HepG2 (cell line): ENCODE data around the gene NDUFS2. TPM values are rescaled to one million over a fixed set of nuclear protein-coding genes. Genes with fewer than 3 reads are reported as not detected.

Experiments
- CAMTA2 ChIP-seq: sonication (generic); formaldehyde crosslinking; IDR thresholded peaks from 2 replicates; pipeline ENCODE4 v1.4.0; 2020; ENCODE audit warnings: mild to moderate bottlenecking, missing genetic modification reagents, borderline replicate concordance
- DPF2 ChIP-seq: sonication (generic); formaldehyde crosslinking; IDR thresholded peaks from 2 replicates; pipeline ENCODE4 v1.4.0; 2020; ENCODE audit warnings: mild to moderate bottlenecking, low read depth, missing genetic modification reagents, borderline replicate concordance
- HBP1 ChIP-seq: IDR thresholded peaks from 2 replicates; pipeline ENCODE4 v1.6.1; 2016; ENCODE audit warnings: low read depth, control low read depth
- HDAC1 ChIP-seq: sonication (generic); formaldehyde crosslinking; IDR thresholded peaks from 2 replicates; pipeline ENCODE4 v1.5.1; 2020; ENCODE audit warnings: mild to moderate bottlenecking, missing genetic modification reagents
- KAT7 ChIP-seq: IDR thresholded peaks from 2 replicates; pipeline ENCODE4 v1.6.1; 2018; ENCODE audit warnings: borderline replicate concordance, missing compliant biosample characterization
- NR2C2 ChIP-seq: sonication (generic); formaldehyde crosslinking; IDR thresholded peaks from 2 replicates; pipeline ENCODE4 v1.4.0; 2020; ENCODE audit warnings: missing genetic modification reagents, mild to moderate bottlenecking, moderate library complexity, borderline replicate concordance
- RBM39 ChIP-seq: fragments of 200-400 bp; formaldehyde crosslinking; IDR thresholded peaks from one replicate; pipeline ENCODE4 v1.6.1; 2018; ENCODE audit warnings: antibody characterized with exemption, mild to moderate bottlenecking, low read depth, low read length; ENCODE audit not compliant: poor library complexity, severe bottlenecking
- RELA ChIP-seq: sonication (generic); formaldehyde crosslinking; IDR thresholded peaks from 2 replicates; pipeline ENCODE4 v1.4.0; 2020; ENCODE audit warnings: missing genetic modification reagents
- SMC3 ChIP-seq: IDR thresholded peaks from 2 replicates; pipeline ENCODE4 v1.6.1; 2011; ENCODE audit warnings: low read length, improper control_type of control experiment
- SRF ChIP-seq: IDR thresholded peaks from 2 replicates; pipeline ENCODE4 v1.6.1; 2011; ENCODE audit warnings: mild to moderate bottlenecking, low read depth, low read length, moderate library complexity
- TBP ChIP-seq: sonication (generic); formaldehyde crosslinking; IDR thresholded peaks from 2 replicates; pipeline ENCODE4 v1.5.0; 2020; ENCODE audit warnings: missing genetic modification reagents
- TEF ChIP-seq: sonication (generic); formaldehyde crosslinking; IDR thresholded peaks from 2 replicates; pipeline ENCODE4 v1.5.0; 2020; ENCODE audit warnings: missing genetic modification reagents
- WIZ ChIP-seq: sonication (generic); formaldehyde crosslinking; IDR thresholded peaks from 2 replicates; pipeline ENCODE4 v1.5.1; 2020; ENCODE audit warnings: mild to moderate bottlenecking, missing genetic modification reagents
- ZNF256 ChIP-seq: sonication (generic); formaldehyde crosslinking; conservative IDR thresholded peaks from 2 replicates; pipeline ENCODE4 v1.4.0; 2020; ENCODE audit warnings: missing genetic modification reagents
- ZNF317 ChIP-seq: sonication (generic); formaldehyde crosslinking; IDR thresholded peaks from 2 replicates; pipeline ENCODE4 v1.5.0; 2020; ENCODE audit warnings: mild to moderate bottlenecking, missing genetic modification reagents
- ZNF557 ChIP-seq: sonication (generic); formaldehyde crosslinking; IDR thresholded peaks from 2 replicates; pipeline ENCODE4 v1.4.0; 2020; ENCODE audit warnings: missing genetic modification reagents
- ZNF577 ChIP-seq: sonication (generic); formaldehyde crosslinking; IDR thresholded peaks from 2 replicates; pipeline ENCODE4 v1.4.0; 2020; ENCODE audit warnings: mild to moderate bottlenecking, low read depth, missing genetic modification reagents, borderline replicate concordance
- ZNF580 ChIP-seq: IDR thresholded peaks from 2 replicates; pipeline ENCODE4 v1.6.1; 2016; ENCODE audit warnings: low read depth, borderline replicate concordance
- ZNF704 ChIP-seq: sonication (generic); formaldehyde crosslinking; IDR thresholded peaks from 2 replicates; pipeline ENCODE4 v1.8.1; 2023; ENCODE audit warnings: mild to moderate bottlenecking, inconsistent platforms, moderate library complexity, missing genetic modification reagents, borderline replicate concordance
- ZNF781 ChIP-seq: sonication (generic); formaldehyde crosslinking; IDR thresholded peaks from 2 replicates; pipeline ENCODE4 v1.5.1; 2020; ENCODE audit warnings: borderline replicate concordance, mild to moderate bottlenecking, missing genetic modification reagents; ENCODE audit errors: not compliant biosample characterization
- polyA plus RNA-seq, 8 experiments: library from polyadenylated mRNA; depleted of rRNA in 3 of 8; stranded (reverse) in 7 of 8; unstranded in 1 of 8; fragments of >200 nt; fragmentation: Illumina TruSeq in 4 of 8; extraction: Trizol in 4 of 8; gene quantifications; 2 replicates each; pipeline versions ENCODE4 v1.2.1 to v1.2.3, GENCODE V29; 2011 to 2016; ENCODE audit warnings: low read depth in 4 of 8, missing spikeins in 1 of 8, mixed read lengths in 1 of 8; ENCODE audit not compliant: insufficient read depth in 1 of 8
- total RNA-seq, 5 experiments: library from RNA; depleted of rRNA; stranded (reverse); fragments of >200 nt; fragmentation: Illumina TruSeq; extraction: Trizol; gene quantifications; 2 replicates each; pipeline ENCODE4 v1.2.3, GENCODE V29; 2016; ENCODE audit warnings: low read depth in 1 of 5
- TF ChIP-seq, protein P1 (sequence below): sonication (generic); formaldehyde crosslinking; conservative IDR thresholded peaks from 2 replicates; pipeline ENCODE4 v1.4.0; 2020; ENCODE audit warnings: missing genetic modification reagents
- TF ChIP-seq, protein P2 (sequence below): sonication (generic); formaldehyde crosslinking; IDR thresholded peaks from 2 replicates; pipeline ENCODE4 v1.4.0; 2020; ENCODE audit warnings: missing genetic modification reagents
- TF ChIP-seq, protein P3 (sequence below): sonication (generic); formaldehyde crosslinking; IDR thresholded peaks from 2 replicates; pipeline ENCODE4 v1.5.0; 2020; ENCODE audit warnings: missing genetic modification reagents, mild to moderate bottlenecking, borderline replicate concordance

NDUFS2 gene
- total and polyA plus RNA-seq, 2 of the 13 experiments (the other 11 are each of a cell fraction or from before 2014, with no cell fraction given) = 89.9 to 118 TPM

DNA sequence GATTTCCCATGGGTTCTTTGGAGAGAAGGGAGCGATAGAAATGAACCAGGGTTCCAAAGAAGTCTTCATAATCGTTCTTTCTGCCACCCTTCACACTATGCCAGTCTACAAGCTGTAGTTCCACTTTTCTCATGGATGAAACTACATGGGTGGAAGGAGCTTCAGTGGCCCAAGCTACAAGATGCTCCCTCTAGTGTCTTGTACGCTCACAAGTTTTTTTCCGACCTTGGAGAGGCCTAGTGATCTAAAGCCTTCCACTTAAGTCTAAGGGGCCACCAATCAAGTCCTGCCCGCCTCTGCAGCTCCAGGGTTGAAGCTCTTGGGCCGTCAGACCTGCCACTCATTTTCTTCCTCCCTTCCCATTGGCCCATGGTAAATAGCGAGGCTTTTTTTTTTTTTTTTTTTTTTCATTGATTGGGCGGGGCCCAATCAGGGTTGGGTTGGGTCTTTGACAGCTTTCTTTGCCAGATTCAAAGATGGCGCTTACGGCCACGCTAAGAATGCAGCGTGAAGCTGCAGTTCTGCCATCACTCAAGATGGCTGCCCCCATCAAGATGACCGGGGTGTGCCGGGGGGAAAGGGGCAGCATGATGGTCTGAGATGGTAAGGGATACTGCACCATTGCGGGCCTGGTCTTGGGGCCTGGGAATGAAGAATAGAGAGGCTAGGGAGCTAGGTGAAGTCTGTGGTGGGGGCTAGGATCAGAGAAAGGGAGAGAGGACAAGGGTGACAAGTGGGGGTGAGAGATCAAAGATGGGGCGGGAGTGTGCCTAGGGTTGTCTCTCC is 23.6 kb downstream of the NDUFS2 start, which contains the start of gene TOMM40L (continued):
- TF ChIP-seq, protein P1, sequence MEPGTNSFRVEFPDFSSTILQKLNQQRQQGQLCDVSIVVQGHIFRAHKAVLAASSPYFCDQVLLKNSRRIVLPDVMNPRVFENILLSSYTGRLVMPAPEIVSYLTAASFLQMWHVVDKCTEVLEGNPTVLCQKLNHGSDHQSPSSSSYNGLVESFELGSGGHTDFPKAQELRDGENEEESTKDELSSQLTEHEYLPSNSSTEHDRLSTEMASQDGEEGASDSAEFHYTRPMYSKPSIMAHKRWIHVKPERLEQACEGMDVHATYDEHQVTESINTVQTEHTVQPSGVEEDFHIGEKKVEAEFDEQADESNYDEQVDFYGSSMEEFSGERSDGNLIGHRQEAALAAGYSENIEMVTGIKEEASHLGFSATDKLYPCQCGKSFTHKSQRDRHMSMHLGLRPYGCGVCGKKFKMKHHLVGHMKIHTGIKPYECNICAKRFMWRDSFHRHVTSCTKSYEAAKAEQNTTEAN (CRISPR knock-in tag) = no peak
- no peak for TF ChIP-seq TBP
- TF ChIP-seq, protein P2, sequence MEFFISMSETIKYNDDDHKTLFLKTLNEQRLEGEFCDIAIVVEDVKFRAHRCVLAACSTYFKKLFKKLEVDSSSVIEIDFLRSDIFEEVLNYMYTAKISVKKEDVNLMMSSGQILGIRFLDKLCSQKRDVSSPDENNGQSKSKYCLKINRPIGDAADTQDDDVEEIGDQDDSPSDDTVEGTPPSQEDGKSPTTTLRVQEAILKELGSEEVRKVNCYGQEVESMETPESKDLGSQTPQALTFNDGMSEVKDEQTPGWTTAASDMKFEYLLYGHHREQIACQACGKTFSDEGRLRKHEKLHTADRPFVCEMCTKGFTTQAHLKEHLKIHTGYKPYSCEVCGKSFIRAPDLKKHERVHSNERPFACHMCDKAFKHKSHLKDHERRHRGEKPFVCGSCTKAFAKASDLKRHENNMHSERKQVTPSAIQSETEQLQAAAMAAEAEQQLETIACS (CRISPR knock-in tag) = no peak
- peak; percentile 71 for TF ChIP-seq NR2C2
- TF ChIP-seq HDAC1 (CRISPR knock-in tag) = peak; percentile 66
- TF ChIP-seq RELA (CRISPR knock-in tag) = no peak
- TF ChIP-seq ZNF577 (CRISPR knock-in tag) = no peak
- TF ChIP-seq CAMTA2 (CRISPR knock-in tag) = no peak
- TF ChIP-seq ZNF781 = no peak
- 0 out of 2 replicates have a peak, but pooled peaks have one; percentile 50 for TF ChIP-seq HBP1 (CRISPR knock-in tag)
- TF ChIP-seq ZNF580 (CRISPR knock-in tag) = no peak; the same call in 1 of the 2 replicates
- no peak for TF ChIP-seq DPF2 (CRISPR knock-in tag)
- no peak for TF ChIP-seq WIZ
- TF ChIP-seq, protein P3, sequence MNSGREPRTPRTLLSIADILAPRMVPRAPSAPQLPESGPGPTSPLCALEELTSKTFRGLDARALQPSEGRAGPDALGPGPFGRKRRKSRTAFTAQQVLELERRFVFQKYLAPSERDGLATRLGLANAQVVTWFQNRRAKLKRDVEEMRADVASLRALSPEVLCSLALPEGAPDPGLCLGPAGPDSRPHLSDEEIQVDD = no peak
- no peak for TF ChIP-seq SRF
- TF ChIP-seq KAT7 = peak; percentile 31; the same call in 1 of the 2 replicates
- no peak for TF ChIP-seq RBM39
- TF ChIP-seq ZNF557 (CRISPR knock-in tag) = no peak
- peak; percentile 49; the same call in 1 of the 2 replicates for TF ChIP-seq ZNF704 (CRISPR knock-in tag)
- TF ChIP-seq ZNF317 (CRISPR knock-in tag) = 0 out of 2 replicates have a peak, but pooled peaks have one; percentile 30
- TF ChIP-seq ZNF256 = no peak
- no peak; the same call in 1 of the 2 replicates for TF ChIP-seq SMC3
- no peak for TF ChIP-seq TEF (CRISPR knock-in tag)
